Activated gamma-delta T cell treated with Interleukin-2 at 50 U/mL for 16 hours (primary cell): ENCODE data around the gene ABCA4.
A peak's percentile ranks its signal among the peaks of the same experiment; 100 is the strongest.

Experiments
- DNase-seq: peaks from one replicate; pipeline ENCODE4 v3.0.0-alpha.2; 2020

ABCA4 gene

DNA sequence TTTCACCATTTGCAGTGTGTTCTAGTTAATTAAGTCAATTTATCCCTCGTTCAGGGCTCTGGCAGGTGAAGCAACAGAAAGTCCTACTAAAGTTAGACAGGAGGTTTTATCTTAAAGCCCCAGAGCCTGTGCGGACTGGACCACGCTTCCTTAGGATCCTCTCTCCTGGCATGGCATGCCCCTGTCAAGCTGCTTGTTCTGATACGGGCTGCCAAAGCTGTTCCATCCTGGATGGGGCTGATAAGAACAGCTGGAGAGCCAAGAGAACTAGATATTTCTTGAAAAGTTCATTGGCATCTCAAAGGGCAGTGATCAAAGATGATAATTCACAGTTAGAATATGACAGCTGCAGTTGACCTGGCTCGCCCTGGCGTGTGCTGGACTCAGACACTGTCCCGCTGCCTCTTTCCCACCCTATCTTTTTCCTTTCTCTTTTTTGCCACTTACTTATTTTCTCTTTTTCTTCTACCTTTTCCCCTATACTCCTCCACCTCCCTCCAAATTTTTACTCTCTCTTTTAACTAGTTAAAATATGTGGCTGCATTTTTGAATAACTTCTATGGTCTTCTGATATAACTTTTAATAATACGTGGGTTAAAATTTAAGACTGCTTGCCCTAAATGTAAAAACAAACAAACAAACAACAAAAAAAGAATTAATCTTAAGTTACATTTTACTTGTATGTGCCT is 96.7 kb downstream of the ABCA4 start:
- no peak for DNase-seq

DNA sequence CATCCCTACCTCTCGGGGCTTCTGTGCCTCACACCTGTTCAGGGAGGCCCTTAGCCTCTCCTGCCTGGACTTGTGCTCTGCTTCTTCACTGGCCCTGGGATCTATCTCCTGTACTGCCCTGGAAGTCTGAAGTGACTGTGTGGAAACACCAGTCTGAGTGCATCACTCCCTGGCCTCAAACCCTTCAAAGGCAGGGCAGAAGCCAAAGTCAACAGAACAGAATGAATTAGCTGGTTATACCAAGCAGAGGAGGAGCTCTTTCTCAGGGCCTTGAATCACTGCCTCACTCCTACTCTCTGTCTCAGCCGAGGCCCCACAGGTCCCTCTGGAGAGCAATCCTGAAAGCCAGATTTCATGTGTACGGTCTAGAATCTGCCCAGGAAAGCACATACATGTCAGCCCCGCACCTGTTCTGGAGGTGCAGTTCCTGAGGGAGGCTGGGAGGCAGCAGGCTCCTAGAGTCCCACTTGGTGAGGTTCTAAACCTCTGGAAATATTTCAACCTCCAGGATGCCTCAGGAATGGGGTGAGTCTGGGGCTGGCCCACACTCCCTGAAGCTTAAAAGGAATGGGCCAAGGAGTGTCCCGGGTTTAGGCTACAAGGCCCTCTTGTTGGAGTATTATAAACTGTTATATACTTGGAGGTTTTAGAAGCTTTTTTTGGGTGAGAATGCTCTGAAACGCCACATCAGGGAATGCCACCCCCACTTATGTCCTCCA is 98.3 kb downstream of the ABCA4 start:
- DNase-seq, result no peak

DNA sequence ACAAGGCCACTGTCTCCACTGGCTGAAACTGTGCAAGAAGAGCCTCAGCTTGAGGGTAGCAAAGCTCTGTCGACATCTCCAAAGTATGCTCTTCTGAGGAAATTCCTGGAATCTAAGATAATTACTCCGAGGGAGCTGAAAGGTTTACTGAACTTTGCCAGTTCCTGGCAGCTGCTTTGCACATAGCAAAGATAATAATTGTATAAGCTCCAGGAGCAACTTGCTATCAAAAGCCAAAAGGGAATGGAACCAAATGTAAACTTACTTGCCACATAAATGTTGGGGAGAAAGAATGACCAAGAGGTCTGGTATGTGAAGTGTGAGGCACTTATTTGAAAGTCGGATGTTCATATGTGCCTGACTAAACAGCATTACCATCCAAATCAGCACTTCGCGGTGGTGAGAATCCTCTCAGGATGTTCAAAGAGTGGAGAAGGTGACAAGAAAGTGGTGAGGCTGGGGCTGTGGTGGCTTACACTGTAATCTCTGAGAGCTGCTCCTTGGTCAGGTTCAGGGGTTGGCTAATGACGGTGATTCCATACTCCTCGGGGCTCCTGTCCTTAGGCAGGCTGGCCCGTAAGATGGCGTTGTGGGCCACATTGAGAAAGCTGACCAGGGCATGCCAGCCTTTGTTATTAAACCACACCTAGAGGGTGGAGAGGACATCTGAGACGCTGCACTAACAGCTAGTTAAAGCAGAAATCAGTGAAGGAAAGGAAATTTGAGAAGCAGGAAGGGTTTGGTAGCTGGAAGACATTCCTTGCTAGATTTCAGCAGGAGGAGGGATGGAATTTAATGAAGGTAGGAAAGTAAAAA is 100.0 kb downstream of the ABCA4 start:
- DNase-seq, result no peak

DNA sequence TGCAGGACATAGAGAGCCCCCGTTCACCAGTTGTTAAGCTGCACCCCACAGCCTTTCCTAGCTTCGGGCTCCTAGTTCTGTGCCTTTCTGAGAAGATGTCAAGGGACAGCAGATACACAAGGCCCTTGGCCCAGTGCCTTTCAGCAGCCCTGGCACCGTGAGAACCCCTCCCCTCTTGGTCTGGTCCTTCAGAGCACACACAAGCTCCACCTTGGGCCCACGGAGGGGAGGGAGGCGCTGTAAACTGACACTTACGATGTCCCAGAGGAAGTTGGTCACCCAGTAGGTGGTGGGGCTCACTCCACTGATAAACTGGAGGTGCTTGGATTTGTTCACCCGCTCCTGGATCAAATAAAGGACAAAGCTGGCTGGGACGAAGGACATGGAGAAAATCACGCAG is 101.6 kb downstream of the ABCA4 start:
- no peak for DNase-seq

DNA sequence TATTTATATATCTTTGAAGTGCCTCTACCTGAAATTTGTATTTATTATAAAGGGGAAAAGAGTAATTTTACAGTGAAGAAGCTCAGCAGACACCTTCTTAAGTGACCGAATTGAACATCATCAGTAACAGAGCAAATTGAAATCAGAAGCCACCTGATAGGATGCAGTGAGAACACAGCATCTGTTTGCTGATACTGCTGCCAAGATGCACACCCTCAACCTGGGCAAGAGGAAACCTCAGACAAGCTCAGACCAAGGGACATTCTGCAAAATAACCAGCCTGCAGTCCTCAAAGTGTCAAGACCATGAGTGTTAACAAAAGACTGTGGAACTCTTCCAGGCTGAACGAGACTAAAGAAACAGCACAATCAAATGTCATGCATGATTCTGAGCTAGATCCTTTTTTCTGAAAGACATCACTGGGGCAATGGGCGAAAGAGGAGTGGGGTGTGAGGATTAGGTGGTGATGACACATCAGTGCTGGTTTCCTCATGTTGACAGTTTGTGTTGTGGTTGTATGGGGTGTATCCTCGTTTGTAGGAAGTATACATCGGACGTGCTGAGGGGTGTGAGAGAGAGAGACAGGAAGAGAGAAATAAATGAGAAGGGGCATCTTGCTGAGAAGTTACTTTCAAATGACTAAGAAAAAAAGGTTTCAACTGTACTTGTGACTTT is 103.7 kb downstream of the ABCA4 start:
- DNase-seq, result peak; percentile 41

DNA sequence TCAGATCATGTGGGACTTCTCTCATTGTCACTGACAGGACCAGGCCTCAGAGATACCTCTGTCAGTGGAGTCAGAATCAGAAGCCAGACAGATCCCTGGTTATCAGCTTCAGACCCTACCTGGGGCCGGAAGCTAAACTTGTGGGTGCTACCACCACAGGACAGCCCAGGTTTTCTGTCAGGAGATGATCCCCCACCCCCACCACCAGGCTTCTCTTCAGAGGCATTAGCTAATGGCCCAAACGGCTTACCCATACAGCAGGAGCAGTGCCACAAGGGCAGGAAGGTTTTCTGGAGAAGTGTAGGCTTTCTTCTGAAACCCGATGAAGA is 105.5 kb downstream of the ABCA4 start:
- no peak for DNase-seq

DNA sequence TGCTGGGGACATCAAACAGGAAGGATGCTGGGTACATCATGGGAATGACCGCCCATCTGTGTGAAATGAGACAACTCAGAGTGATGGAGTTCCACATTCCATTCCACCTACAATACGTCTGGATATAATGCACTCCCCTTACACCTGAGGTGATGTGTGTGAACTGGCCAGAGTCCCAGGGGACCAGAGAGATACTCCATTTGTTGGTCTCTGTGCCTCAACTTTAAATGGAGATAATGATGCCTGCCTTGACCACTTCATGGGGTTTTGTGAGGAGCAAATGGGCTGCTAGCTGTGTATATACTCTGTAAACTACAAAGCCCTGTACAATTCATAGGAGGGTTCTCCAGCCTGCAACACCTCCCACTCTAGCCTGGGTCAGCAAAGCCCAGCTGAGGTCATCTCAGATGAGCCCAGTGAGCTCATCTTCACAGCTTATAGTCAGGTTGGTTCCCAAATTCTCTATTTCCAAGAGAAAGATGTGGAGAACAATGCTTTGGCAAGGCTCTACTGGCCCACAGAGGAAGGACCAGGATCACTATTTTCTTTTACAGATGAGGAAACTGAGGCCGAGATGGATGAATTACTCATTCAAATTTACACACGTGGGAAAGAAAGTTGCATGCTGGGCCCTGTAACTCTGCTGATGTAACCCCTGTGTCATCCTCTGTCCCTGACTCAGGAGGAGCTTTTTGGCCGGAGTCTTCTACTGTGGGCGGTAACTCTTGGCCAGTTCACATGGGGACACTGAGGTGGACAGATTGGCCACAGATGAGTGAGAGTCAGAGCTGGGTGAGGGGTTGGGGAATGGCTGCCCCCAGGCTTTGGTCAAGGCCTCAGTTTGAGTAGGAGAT is 106.1 kb downstream of the ABCA4 start:
- DNase-seq, result no peak

DNA sequence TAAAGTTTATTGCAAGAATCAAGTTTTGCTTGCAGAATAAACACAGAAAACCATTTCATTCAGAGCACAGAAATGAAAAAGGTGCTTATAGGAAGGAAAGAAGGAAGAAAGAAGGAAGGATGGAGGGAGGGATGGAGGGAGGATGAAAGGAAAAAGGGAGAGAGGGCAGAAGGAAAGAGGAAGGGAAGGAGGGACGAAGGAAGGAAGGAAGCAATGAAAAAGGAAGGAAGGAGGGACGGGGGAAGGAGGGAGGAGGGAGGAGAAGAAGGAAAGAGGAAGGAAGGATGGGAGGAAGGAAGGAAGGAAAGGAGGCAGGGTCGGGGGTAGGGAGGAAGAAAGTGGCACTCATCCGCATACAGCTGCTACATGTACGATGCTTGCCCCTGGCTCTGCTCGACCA is 106.9 kb downstream of the ABCA4 start:
- no peak for DNase-seq

DNA sequence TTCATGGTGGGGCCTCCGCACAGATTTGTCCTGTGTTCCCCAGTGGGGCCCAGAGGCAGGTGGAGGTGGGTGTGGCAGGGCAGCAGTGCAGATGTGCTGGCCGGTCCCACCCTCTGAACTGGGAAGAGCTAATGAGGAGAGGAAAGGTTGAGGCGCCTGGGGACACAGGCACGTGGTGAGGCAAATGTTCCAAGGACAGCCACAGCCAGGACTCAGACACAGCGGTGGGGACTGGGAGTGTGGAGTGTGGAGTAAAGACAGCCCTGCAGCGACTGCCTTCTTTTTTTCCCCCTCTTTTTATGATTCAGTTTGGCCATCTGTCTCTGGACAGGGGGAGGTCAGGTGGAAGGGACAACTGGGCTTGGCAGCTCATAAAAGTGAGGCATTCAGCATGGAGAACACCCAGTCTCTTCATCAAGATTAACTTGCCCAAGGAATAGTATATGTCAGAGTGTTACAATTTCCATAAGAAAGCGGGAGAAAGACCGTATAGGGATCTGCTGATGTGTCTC is 107.5 kb downstream of the ABCA4 start:
- DNase-seq, result no peak

DNA sequence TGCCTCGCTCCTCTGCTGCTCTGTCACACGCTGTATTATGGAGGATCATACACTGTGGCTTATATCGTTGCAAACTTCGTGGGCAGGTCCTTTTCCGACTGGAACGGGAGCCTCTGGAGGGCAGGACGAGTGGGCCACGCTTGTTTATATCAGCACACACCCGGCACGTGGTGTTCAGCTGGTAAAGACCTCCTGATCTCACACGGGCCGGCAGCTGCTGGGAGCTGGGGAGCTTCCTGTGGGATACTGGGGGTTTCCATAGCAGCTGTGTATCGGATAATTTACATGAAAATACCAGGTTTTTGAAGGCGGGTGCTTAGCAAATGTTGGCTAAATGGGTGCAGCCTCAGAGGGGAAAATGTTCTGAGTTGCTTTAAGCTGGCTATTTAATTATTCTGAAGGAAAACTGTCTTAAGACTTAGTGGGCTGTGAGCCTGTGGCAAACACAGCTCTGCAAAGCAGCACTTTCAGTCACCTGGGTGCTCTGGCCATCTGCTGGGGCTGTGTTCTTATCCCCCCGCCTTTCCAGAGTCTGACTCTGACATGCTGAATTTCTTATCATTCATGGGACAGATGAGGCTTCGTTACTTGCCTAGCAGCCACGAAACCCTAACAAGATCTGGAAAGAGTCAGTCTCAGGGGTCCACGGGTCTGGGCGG is 108.1 kb downstream of the ABCA4 start:
- DNase-seq, result no peak

DNA sequence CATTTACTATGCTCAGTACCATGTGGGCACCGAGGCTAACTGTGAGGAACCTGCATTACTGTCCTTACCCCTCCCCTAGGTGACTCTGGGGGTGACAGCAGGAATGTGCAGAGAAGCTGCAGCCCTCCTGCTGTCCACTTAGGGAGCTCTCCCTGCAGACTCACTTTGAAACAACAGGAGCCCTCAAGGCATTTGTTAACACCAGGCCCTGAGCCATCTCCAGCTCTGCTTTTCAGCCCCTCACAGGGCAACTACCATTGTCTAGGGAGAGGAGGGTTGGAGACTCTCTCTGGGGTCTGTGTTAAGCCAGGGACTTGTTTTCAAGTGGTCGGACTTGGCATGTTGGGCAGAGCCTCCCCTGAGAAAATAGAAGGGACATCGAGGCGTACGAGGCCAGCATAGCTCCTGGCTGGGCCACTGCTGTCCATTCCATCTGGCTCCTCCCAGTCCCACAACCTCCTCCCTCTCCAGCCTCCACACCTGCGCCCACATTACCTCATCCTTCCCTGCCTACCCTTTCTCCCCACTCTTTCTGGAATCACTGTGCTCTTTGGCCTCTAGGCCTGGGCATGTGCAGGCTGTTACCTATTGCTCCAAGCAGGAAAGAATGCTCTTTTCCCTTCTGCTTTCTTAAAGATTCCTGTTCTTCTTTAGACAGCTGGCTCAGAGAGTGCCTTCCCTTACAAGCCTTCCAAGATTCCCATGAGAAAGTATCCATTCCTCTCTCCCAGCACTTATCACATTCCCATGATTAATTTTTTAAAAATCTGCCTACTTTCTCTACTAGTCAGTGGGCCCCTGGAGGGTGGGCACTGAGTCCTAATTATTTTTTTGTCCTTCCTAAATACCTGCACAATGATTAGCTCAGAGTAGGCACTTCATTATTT is 109.0 kb downstream of the ABCA4 start:
- DNase-seq, result no peak

DNA sequence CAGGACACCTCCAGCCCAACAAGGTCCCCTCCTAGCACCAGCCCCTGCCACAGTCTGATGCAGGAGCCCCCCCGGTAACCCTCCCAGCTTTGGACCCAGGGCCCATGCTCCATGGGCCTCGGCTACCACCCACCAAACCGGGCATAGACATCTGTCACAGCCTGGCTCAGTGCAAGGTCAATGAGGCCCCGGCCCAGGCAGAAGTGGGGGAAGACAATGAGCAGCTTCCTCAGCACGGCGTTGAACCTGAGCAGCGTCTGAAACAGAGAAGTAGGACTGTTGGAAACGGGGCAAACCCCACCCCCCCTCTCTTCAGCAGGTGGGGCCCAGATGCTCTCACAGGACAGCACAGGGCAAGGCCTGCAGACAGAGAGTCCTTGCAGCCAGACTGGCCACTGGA is 109.8 kb downstream of the ABCA4 start:
- no peak for DNase-seq

DNA sequence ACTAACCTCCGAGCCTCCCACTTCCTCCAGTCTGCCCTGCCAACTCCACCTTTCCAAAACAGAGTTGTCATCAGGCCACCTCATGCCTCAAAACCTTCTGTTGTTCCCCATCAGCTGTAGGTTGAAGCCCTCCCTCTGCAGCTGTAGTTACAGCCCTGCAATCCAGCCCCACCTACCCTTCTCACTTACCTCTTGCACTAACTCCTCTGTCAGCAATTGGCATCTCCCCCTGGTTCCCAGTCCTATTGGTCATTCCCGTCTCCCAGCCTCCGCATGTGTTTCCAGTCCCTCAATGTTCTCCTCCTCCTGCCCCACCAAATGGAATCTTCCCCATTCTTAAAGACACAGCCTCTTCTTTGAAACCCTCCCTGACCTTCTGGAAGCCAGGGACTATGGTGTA is 111.6 kb downstream of the ABCA4 start:
- no peak for DNase-seq

DNA sequence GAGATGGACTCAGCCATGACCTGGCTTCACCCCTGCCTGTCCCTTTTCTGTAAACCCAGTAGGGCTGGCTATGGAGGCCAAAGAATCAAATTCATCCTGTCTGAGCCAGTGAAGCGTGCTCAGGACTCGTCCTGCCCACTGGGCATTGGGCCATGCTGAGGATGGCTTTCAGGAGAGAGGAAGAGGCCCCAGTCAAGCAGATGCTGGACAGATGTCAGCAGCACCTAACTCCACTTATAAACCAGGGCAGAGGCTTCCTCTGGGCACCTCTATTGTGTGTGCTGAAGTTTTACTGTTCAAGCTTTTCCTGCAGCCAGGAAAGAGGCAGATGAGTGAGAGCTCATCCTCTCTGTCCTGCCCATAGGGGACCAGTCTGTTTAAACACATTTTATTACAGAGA is 114.3 kb downstream of the ABCA4 start:
- DNase-seq, result no peak

DNA sequence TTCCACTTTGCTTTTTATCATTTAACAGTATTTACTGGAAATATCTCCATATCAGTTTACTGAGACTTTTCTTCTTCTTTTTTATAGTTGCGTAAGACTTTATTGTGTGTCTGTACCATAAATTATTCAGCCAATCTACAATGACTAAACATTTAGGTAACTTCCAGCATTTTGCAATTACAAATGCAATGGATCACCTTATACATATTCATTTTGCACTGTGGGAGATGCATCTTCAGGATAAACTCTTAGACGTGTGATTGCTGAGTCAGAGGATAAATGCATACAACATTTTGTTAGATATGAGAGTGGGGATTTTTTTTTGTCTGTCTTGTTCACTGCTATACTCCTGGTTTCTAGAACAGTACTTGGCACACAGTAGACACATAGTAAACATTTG is 116.0 kb downstream of the ABCA4 start:
- DNase-seq, result no peak

DNA sequence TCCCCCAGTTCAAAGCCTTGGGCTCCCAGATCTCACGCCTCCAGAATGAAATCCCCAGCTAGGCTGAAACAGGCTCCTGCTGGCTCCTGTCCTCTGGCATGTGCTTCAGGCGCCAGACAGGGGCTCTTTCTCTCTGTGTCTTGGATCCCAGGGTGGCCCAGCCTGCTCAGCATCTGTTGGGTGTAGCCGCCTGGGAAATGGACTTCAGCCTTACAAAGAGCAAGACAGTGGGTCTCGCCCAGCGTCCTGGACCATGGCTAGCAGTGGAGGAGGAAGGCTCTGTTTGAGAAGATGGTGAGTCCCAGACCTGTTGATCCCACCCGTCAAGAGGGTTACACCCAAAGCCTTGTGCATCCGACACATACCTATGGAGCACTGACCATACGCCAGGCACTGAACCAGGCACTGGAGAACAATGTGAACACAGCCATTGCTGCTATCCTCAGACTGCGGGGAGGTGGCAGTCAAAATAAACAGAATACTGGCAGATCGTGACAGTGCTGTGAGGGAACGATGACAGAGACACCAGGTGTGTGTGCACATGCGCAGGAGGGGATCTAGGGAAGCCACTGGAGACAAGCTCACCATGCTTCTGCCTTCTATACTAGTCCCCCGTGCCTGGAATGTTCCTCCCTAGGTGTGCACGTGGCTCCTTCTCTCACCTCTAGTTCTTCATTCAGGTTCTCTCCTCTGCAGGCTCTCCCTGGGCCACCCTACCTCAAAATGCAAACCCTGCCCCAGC is 118.7 kb downstream of the ABCA4 start:
- no peak for DNase-seq

DNA sequence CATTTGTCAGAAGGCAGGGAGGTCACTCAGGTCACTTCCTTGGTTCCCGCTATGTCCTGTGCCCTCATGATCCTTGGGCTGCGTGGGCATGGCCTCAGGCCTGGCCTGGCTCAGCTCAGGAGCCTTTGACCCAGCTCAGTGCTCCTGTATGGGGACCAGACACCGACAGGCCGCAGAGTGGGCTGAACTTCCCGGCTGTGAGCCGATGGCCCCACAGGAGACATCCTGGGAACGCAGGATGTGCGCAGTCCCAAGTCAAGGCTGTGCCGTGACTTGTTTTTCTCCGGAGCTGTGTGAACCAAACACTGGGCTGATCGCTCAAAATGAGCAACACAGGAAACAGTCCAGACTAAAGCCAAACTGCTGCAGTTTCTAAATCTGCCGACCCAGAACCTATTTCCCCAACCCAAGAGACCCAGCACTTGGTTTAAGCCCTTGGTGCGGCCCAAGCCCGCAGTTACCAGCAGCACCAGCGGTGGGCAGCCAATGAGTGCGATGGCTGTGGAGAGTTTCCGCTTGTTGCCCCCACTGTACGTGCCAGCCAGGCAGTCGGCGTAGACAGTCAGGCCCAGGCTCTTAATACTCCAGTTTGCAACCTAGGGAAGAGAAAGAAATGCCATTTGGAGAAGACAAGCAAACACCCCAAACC is 119.4 kb downstream of the ABCA4 start:
- no peak for DNase-seq

DNA sequence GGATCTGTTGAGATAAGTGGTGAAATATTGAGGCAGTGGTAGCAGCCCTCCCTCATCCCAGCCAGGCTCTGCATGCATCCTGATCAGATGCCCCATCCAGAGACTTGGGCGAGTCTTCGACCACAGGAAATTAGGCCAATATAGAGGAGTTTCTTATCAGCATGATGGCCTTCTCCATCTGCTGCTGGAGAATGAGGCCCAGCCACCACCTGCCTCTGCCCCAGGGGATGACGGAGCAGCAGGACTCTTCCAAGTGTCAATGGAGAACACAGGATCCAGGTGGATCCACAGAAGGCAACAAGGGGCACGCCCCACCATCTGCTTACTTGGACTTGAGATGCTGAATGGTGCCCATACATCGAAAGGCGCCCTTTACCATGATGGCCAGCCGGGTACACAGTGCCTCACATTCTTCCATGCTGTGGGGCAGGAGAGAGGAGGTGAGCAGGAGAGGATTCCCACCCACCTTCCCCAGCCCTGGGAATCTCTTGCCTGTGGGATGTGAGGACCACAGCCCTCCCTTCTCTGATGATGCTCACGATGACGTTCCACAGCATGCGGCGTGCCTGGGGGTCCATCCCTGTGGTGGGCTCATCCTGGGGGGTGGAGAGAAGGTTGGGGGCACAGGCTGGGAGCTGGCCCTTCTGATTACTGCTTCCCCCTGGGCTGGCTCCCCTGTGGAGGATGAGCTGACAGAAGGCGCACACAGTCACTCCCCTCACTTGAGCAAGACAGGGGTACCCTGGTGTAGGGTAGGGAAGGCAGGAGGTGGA is 120.3 kb downstream of the ABCA4 start:
- DNase-seq, result no peak
